ENCODE data around the gene SFPQ.

GRCh38 chr1:35190784-35191183, 2.2 kb downstream of the SFPQ start:
- no peak for TF ChIP-seq RAD21 (IDR thresholded peaks at IDR 0.05; ENCODE audit: low read depth)
- TF ChIP-seq EP300 (IDR thresholded peaks at IDR 0.05; ENCODE audit: borderline replicate concordance) = no peak
- TF ChIP-seq FOXM1 (IDR thresholded peaks at IDR 0.05; ENCODE audit: borderline replicate concordance, low read depth) = no peak
- no peak for TF ChIP-seq CEBPB (IDR thresholded peaks at IDR 0.05)
- TF ChIP-seq NFIC (IDR thresholded peaks at IDR 0.05) = no peak
- TF ChIP-seq YY1 (IDR thresholded peaks at IDR 0.05; ENCODE audit: low read depth) = no peak
- no peak for TF ChIP-seq REST (IDR thresholded peaks at IDR 0.05; ENCODE audit: low read depth)
- TF ChIP-seq CREB1 (IDR thresholded peaks at IDR 0.05; ENCODE audit: low read depth) = no peak
- no peak for TF ChIP-seq ZBTB7A (IDR thresholded peaks at IDR 0.05; ENCODE audit: low read depth)
- no peak for TF ChIP-seq TAF1 (IDR thresholded peaks at IDR 0.05; ENCODE audit: low read depth)
- no peak for TF ChIP-seq TCF12 (IDR thresholded peaks at IDR 0.05; ENCODE audit: low read depth)

Measured in Ishikawa (cell line).